Measurements from ENCODE around the gene HRH1. TPM values are rescaled to one million over a fixed set of nuclear protein-coding genes. Genes with fewer than 3 reads are reported as not detected.
"Not testable (repeated sequence)": the region's sequence is repeated elsewhere in the genome, so short reads cannot be mapped to it uniquely, and the experiment has no call there.

Gene HRH1
- total RNA-seq, 3 donors from 2014 or later, result 8.3 to 16.7 (median 10.3) TPM

DNA sequence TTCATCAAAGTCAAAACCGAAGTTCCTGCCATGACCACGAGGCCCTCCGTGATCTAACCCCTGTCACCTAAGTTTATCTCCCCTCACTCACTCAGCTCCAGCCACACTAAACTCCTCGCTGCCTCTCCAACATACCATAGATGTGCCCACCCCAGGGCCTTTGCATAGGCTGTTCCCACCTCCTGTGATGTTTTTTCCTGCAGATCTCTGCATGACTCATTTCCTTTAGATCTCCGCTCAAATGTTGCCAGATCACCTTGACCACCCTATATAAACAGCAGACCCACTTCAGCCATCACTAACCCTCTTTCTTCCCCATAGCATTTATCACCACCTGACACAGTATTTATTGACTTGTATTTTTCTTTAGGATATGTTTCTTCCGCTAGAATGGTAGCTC is 58.5 kb downstream of the HRH1 start:
- no peaks in the 10 kb centered on the region for H3K4me1 ChIP-seq (ENCODE audit: low read depth)
- H3K4me3 ChIP-seq, result no peak overlapping the region
- no peaks in the 10 kb centered on the region for H3K36me3 ChIP-seq (ENCODE audit: low read depth)
- TF ChIP-seq, protein P1, sequence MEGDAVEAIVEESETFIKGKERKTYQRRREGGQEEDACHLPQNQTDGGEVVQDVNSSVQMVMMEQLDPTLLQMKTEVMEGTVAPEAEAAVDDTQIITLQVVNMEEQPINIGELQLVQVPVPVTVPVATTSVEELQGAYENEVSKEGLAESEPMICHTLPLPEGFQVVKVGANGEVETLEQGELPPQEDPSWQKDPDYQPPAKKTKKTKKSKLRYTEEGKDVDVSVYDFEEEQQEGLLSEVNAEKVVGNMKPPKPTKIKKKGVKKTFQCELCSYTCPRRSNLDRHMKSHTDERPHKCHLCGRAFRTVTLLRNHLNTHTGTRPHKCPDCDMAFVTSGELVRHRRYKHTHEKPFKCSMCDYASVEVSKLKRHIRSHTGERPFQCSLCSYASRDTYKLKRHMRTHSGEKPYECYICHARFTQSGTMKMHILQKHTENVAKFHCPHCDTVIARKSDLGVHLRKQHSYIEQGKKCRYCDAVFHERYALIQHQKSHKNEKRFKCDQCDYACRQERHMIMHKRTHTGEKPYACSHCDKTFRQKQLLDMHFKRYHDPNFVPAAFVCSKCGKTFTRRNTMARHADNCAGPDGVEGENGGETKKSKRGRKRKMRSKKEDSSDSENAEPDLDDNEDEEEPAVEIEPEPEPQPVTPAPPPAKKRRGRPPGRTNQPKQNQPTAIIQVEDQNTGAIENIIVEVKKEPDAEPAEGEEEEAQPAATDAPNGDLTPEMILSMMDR (IDR thresholded peaks at IDR 0.05), result no peak
- ATAC-seq (no peak), DNase-seq (no peak)
- intact Hi-C loops (cut with DNase I, micrococcal nuclease), result no loop called here
- no peaks in the 10 kb centered on the region for H3K9me3 ChIP-seq

DNA sequence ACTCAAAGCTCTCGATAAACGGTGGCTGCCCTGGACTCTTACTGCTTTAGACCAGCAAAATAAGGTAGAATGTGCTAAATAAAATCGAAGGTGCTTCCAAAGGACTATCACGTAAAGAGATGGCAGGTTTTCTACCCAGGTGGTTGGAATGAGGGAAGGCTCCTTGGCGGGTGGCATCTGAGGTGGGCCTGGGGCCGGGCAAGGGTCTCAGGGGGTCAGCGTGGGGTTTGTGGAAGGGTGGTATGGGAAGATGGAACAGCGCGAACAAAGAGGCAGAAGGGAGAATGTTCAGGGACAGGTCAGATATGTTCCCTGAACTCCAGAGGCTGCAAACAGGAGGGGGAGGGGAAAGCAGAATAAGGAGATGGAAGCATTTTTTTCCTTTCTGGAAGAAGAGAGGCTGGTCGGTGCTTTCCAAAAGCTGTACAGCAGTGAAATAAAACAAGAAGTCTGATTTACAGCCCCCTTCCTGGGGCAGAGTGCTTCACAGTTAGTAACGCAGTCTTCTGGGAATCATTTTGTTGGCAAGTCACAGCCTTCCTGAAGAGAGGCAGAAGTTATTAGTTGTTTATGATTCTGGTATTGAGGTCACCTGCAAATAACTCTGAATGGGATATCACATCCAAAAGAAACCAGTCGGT is 59.6 kb downstream of the HRH1 start:
- H3K9me3 ChIP-seq, result no peaks in the 10 kb centered on the region
- H3K36me3 ChIP-seq (ENCODE audit: low read depth), result no peaks in the 10 kb centered on the region
- TF ChIP-seq, protein P1 (IDR thresholded peaks at IDR 0.05), result no peak
- ATAC-seq (no peak), DNase-seq (no peak)
- H3K4me1 ChIP-seq (ENCODE audit: low read depth), result no peaks in the 10 kb centered on the region
- no peak overlapping the region for H3K4me3 ChIP-seq
- intact Hi-C loops (cut with DNase I, micrococcal nuclease), result no loop called here

DNA sequence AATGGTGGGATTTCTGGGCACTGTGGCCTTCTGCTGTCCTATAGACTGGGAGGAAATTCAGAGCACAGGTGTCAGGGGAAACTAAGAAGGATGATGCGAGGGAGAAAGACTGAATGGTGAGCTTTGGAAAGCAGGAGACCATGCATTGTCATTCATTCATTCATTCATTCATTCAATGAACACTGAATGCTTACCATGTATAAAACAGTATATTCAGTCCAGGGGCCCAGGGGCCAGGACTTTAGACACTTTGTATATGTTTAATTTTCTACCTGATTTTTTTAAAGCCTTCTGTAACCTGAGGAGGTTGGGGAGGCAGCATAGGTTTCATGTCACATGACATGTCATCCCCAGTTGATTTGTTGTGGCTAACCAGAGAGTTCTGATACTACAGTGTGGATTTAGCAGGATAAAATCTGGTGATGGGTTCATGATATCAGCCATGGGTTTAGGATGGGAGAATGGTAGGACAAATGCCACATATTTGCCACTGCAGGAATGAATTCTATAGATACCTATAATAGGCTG is 60.2 kb downstream of the HRH1 start:
- DNase-seq (no peak), ATAC-seq (no peak)
- Histone ChIP-seq H3K4me3 (no peak overlapping the region), H3K9me3 (no peaks in the 10 kb centered on the region), H3K4me1 (ENCODE audit: low read depth) (no peaks in the 10 kb centered on the region), H3K36me3 (ENCODE audit: low read depth) (no peaks in the 10 kb centered on the region)
- TF ChIP-seq, protein P1 (IDR thresholded peaks at IDR 0.05), result no peak
- intact Hi-C loops (cut with DNase I, micrococcal nuclease), result no loop called here

DNA sequence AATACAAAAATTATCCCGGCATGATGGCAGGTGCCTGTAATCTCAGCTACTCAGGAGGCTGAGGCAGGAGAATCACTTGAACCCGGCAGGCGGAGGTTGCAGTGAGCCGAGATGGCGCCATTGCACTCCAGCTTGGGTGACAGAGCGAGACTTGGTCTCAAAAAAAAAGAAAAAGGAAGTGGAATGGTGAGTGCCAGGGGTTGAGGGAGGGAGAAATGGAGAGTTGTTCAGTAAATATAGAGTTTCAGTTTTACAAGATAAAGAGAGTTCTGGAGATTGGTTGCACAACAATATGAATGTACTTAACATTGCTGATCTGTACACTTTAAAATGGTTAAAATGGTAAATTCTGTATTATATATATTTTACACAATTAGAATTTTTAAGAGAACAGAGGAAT is 63.1 kb downstream of the HRH1 start:
- DNase-seq; ATAC-seq; H3K4me1 ChIP-seq (ENCODE audit: low read depth); H3K9me3 ChIP-seq; H3K4me3 ChIP-seq; intact Hi-C loops (cut with DNase I, micrococcal nuclease); H3K36me3 ChIP-seq (ENCODE audit: low read depth): not testable (repeated sequence)

DNA sequence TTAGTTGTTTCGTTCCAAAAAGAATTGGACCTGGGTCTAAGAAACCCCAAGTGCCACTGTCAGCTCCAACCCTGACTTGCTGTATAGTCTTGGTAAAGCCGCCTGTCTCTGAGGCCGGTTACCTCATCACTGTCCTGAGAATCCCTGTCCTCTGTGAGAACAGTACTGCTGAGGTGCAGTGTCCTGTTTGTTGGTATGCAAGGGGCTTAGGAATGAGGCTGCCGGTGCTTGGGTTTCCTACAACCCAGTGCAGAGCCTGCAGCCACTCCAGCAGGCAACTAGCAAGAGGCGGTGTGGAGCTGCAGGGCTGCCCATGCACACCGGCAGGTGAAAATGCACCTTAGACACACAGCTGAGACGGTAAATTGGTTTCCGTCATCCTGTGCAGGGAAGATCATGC is 65.9 kb downstream of the HRH1 start:
- DNase-seq (no peak), ATAC-seq (no peak)
- no peaks in the 10 kb centered on the region for H3K36me3 ChIP-seq (ENCODE audit: low read depth)
- no peaks in the 10 kb centered on the region for H3K9me3 ChIP-seq
- intact Hi-C loops (cut with DNase I, micrococcal nuclease), result no loop called here
- H3K4me3 ChIP-seq, result no peak overlapping the region
- H3K4me1 ChIP-seq (ENCODE audit: low read depth), result no peaks in the 10 kb centered on the region
- TF ChIP-seq, protein P1 (IDR thresholded peaks at IDR 0.05), result no peak

DNA sequence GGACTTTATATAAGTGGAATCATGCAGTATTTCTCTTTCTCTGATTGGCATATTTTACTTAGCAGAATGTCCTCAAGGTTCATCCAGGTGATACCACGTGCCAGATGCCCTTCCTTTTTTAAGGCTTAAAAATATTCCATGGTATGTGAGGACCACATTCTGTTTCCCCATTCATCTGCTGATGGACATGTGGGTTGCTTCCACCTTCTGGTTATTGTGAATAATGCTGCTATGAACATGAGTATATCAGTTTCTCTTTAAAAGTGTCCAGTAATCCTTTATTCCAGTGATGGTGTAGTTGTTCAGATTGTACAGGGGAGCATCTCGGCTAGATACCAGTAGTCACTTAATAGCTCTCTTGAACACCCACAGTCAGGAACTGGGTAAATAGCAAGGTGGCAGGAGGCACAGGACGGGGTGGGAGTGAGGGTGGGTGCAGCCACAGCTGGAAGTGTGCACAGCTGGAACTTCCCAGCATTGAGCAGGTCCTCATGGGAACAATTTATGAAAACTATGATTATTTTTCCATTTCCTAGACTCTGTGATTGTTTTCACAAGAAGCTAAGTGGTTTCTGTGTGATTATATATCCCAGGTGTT is 67.6 kb downstream of the HRH1 start:
- TF ChIP-seq, protein P1 (IDR thresholded peaks at IDR 0.05), result no peak
- peaks cover 3% of the 10 kb centered on the region for H3K4me1 ChIP-seq (ENCODE audit: low read depth)
- no peaks in the 10 kb centered on the region for H3K36me3 ChIP-seq (ENCODE audit: low read depth)
- H3K4me3 ChIP-seq, result no peak overlapping the region
- no peaks in the 10 kb centered on the region for H3K9me3 ChIP-seq
- intact Hi-C loops (cut with DNase I, micrococcal nuclease), result no loop called here
- no peak for ATAC-seq
- DNase-seq, result no peak

Data from mucosa of descending colon (tissue), 3 donors.